ENCODE results near the gene ZNF444. TPM values are rescaled to one million over a fixed set of nuclear protein-coding genes. Genes with fewer than 3 reads are reported as not detected.

ZNF444 gene
- total RNA-seq, 1 experiment from 2014 or later: 40.0 TPM

- POLR2A ChIA-PET (ENCODE audit: unreplicated experiment): interaction anchor here (0.7 kb wide), 1 partner anchor 155 kb away, joined by 4 read pairs; no protein-coding TSS in a partner anchor
- no peak for DNase-seq
- no peak for ATAC-seq
- Histone ChIP-seq H4K20me1 (ENCODE audit: low read length) (no peaks in the 10 kb centered on the region), H3K9me2 (replicated peaks; ENCODE audit: low read length) (no peaks in the 10 kb centered on the region), H2AFZ (ENCODE audit: low read length) (no peak overlapping the region), H3F3A (ENCODE audit: low read length, unreplicated experiment) (no peaks in the 10 kb centered on the region), H3K4me2 (ENCODE audit: low read length) (no peak overlapping the region), H3K27ac (ENCODE audit: low read length) (no peak overlapping the region), H3K36me3 (ENCODE audit: low read depth, low read length) (no peaks in the 10 kb centered on the region), H3K79me2 (ENCODE audit: low read length) (no peaks in the 10 kb centered on the region), H3K4me1 (ENCODE audit: insufficient read depth, low read length) (no peaks in the 10 kb centered on the region), H3K27me3 (ENCODE audit: low read length) (no peaks in the 10 kb centered on the region), H3K9me3 (ENCODE audit: low read length) (no peaks in the 10 kb centered on the region), H3K4me3 (ENCODE audit: low read length) (no peak overlapping the region), H3K9ac (ENCODE audit: low read length) (no peak overlapping the region)
- intact Hi-C loops (cut with micrococcal nuclease): no loop called here
- CTCF ChIA-PET: no interaction called here
- no peak for TF ChIP-seq EZH2 (IDR thresholded peaks at IDR 0.05; ENCODE audit: low read length, unreplicated experiment)
- TF ChIP-seq, protein P1, sequence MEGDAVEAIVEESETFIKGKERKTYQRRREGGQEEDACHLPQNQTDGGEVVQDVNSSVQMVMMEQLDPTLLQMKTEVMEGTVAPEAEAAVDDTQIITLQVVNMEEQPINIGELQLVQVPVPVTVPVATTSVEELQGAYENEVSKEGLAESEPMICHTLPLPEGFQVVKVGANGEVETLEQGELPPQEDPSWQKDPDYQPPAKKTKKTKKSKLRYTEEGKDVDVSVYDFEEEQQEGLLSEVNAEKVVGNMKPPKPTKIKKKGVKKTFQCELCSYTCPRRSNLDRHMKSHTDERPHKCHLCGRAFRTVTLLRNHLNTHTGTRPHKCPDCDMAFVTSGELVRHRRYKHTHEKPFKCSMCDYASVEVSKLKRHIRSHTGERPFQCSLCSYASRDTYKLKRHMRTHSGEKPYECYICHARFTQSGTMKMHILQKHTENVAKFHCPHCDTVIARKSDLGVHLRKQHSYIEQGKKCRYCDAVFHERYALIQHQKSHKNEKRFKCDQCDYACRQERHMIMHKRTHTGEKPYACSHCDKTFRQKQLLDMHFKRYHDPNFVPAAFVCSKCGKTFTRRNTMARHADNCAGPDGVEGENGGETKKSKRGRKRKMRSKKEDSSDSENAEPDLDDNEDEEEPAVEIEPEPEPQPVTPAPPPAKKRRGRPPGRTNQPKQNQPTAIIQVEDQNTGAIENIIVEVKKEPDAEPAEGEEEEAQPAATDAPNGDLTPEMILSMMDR (conservative IDR thresholded peaks at IDR 0.05; ENCODE audit: low read depth, low read length): no peak
- no peak for TF ChIP-seq EZH2phosphoT487 (IDR thresholded peaks at IDR 0.05; ENCODE audit: borderline replicate concordance, low read length)
- BruUV-seq (replicated peaks): no TSS peak
Measured at GRCh38 chr19:56126983-56127780, 13.9 kb upstream of the ZNF444 start.

DNA sequence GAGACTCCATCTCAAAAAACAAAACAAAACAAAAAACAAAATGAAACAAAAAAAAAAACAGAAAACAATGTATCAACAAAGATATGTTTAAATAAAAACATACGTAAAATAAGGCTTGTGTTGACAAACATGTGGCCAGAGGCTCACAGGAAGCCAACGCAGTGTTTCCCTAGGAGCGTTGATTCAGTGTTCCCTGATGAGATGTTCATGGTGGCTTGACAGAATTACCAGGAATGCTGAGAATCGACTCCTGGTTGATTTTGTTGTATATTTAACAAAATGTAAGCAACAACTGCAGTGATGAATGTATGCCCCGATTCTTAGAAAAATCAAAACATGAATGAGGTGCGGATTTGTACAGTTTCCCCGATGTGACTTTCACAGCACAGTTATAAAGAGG lies 11.1 kb upstream of the ZNF444 start:
- no peaks in the 10 kb centered on the region for H3K27me3 ChIP-seq (ENCODE audit: low read length)
- no TSS peak for BruUV-seq (replicated peaks)
- no peaks in the 10 kb centered on the region for H3K9me3 ChIP-seq (ENCODE audit: low read length)
- no peaks in the 10 kb centered on the region for H4K20me1 ChIP-seq (ENCODE audit: low read length)
- POLR2A ChIA-PET (ENCODE audit: unreplicated experiment): no interaction called here
- no peak overlapping the region for H3K27ac ChIP-seq (ENCODE audit: low read length)
- ATAC-seq: no peak
- H3K9ac ChIP-seq (ENCODE audit: low read length): no peak overlapping the region
- CTCF ChIA-PET: no interaction called here
- H3K9me2 ChIP-seq (replicated peaks; ENCODE audit: low read length): no peaks in the 10 kb centered on the region
- H3K4me3 ChIP-seq (ENCODE audit: low read length): no peak overlapping the region
- no peak overlapping the region for H2AFZ ChIP-seq (ENCODE audit: low read length)
- H3K4me1 ChIP-seq (ENCODE audit: insufficient read depth, low read length): peaks cover 3% of the 10 kb centered on the region; the same call in 1 of the 2 replicates
- intact Hi-C loops (cut with micrococcal nuclease): no loop called here
- no peaks in the 10 kb centered on the region for H3K36me3 ChIP-seq (ENCODE audit: low read depth, low read length)
- no peaks in the 10 kb centered on the region for H3F3A ChIP-seq (ENCODE audit: low read length, unreplicated experiment)
- DNase-seq: no peak
- TF ChIP-seq, protein P1 (conservative IDR thresholded peaks at IDR 0.05; ENCODE audit: low read depth, low read length): no peak
- TF ChIP-seq EZH2 (IDR thresholded peaks at IDR 0.05; ENCODE audit: low read length, unreplicated experiment) (no peak), EZH2phosphoT487 (IDR thresholded peaks at IDR 0.05; ENCODE audit: borderline replicate concordance, low read length) (no peak)
- no peak overlapping the region for H3K4me2 ChIP-seq (ENCODE audit: low read length)
- no peaks in the 10 kb centered on the region for H3K79me2 ChIP-seq (ENCODE audit: low read length)

DNA sequence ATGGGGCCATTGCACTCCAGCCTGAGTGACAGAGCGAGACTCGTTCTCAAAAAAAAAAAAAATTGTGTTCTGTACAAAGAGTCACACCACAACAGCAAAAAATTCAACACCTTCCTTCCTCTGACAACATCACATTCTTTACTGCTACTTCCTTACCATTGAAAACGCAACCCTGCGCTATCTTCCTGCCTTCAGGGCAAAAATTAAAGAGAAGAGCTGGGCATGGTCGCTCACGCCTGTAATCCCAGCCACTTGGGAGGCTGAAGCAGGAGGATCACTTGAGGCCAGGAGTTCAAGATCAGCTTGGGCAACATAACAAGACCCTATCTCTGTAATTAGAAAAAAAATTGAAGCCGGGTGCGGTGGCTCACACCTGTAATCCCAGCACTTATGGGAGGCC lies 9.4 kb upstream of the ZNF444 start:
- ChIA-PET CTCF (no interaction called here), POLR2A (ENCODE audit: unreplicated experiment) (no interaction called here)
- Histone ChIP-seq H3K4me1 (ENCODE audit: insufficient read depth, low read length) (peaks cover 3% of the 10 kb centered on the region; the same call in 1 of the 2 replicates), H3K79me2 (ENCODE audit: low read length) (no peaks in the 10 kb centered on the region), H3K9me2 (replicated peaks; ENCODE audit: low read length) (no peaks in the 10 kb centered on the region), H3K4me2 (ENCODE audit: low read length) (no peak overlapping the region), H3F3A (ENCODE audit: low read length, unreplicated experiment) (no peaks in the 10 kb centered on the region), H3K27ac (ENCODE audit: low read length) (no peak overlapping the region), H4K20me1 (ENCODE audit: low read length) (no peaks in the 10 kb centered on the region), H3K9me3 (ENCODE audit: low read length) (no peaks in the 10 kb centered on the region), H3K9ac (ENCODE audit: low read length) (no peak overlapping the region), H3K4me3 (ENCODE audit: low read length) (no peak overlapping the region), H3K36me3 (ENCODE audit: low read depth, low read length) (no peaks in the 10 kb centered on the region), H3K27me3 (ENCODE audit: low read length) (no peaks in the 10 kb centered on the region), H2AFZ (ENCODE audit: low read length) (no peak overlapping the region)
- intact Hi-C loops (cut with micrococcal nuclease): no loop called here
- DNase-seq: no peak
- ATAC-seq: no peak
- TF ChIP-seq EZH2 (IDR thresholded peaks at IDR 0.05; ENCODE audit: low read length, unreplicated experiment): no peak
- TF ChIP-seq, protein P1 (conservative IDR thresholded peaks at IDR 0.05; ENCODE audit: low read depth, low read length): no peak
- TF ChIP-seq EZH2phosphoT487 (IDR thresholded peaks at IDR 0.05; ENCODE audit: borderline replicate concordance, low read length): no peak
- no TSS peak for BruUV-seq (replicated peaks)
